Caco-2 (cell line): ENCODE measurements around the gene SIL1. TPM values are rescaled to one million over a fixed set of nuclear protein-coding genes. Genes with fewer than 3 reads are reported as not detected.

Experiments
- BruUV-seq: library from RNA; stranded (reverse); fragments of 400-500 nt; replicated peaks from 2 replicates; lab custom pipeline; 2021; lab: Mats Ljungman, UMichigan
- CTCF ChIA-PET: fragments of 300-600 bp; sonication (Branson Sonifier 250); formaldehyde crosslinking; loops from one replicate; lab custom pipeline; 2022; ENCODE audit warnings: antibody characterized with exemption; lab: Charles Lee
- POLR2A ChIA-PET: fragments of 300-600 bp; sonication (Branson Sonifier 250); formaldehyde crosslinking; loops from one replicate; lab custom pipeline; 2022; ENCODE audit warnings: antibody characterized with exemption; lab: Charles Lee
- DNase-seq, 2 experiments: peaks; one replicate each; pipeline versions ENCODE4 v3.0.0 to v3.0.0-alpha.2; 2020 to 2022
- H3K27me3 ChIP-seq: replicated peaks from 2 replicates; pipeline ENCODE4 v1.6.0; 2011; ENCODE audit warnings: low read length; ENCODE audit not compliant: control insufficient read depth, insufficient read depth
- H3K36me3 ChIP-seq: 2 replicates; pipeline ENCODE4 v1.5.1; 2011; ENCODE audit warnings: low read length; ENCODE audit not compliant: control insufficient read depth, insufficient read depth
- H3K4me1 ChIP-seq: fragments of 250-450 bp; sonication (Bioruptor Pico); 2 replicates; pipeline ENCODE4 v1.5.1; 2020; ENCODE audit warnings: mild to moderate bottlenecking
- H3K4me3 ChIP-seq: 2 replicates; pipeline ENCODE4 v1.5.1; 2011; ENCODE audit warnings: low read depth, mild to moderate bottlenecking, control low read depth, low read length
- H3K9me3 ChIP-seq: fragments of 250-450 bp; sonication (Bioruptor Pico); 2 replicates; pipeline ENCODE4 v1.5.1; 2020; ENCODE audit warnings: mild to moderate bottlenecking, moderate library complexity
- H3K27ac Mint-ChIP-seq: one replicate; pipeline ENCODE4 v1.8.0; 2022; ENCODE audit warnings: mixed read lengths; ENCODE audit not compliant: unreplicated experiment
- H3K27me3 Mint-ChIP-seq: one replicate; pipeline ENCODE4 v1.8.0; 2022; ENCODE audit warnings: mixed read lengths; ENCODE audit not compliant: insufficient read depth, unreplicated experiment
- H3K36me3 Mint-ChIP-seq: one replicate; pipeline ENCODE4 v1.8.0; 2022; ENCODE audit warnings: mild to moderate bottlenecking, mixed read lengths; ENCODE audit not compliant: insufficient read depth, unreplicated experiment
- H3K4me1 Mint-ChIP-seq: one replicate; pipeline ENCODE4 v1.8.0; 2022; ENCODE audit warnings: low read depth, mixed read lengths; ENCODE audit not compliant: unreplicated experiment
- H3K4me3 Mint-ChIP-seq: one replicate; pipeline ENCODE4 v1.8.0; 2022; ENCODE audit warnings: mild to moderate bottlenecking, moderate library complexity, mixed read lengths; ENCODE audit not compliant: unreplicated experiment
- H3K9me3 Mint-ChIP-seq: one replicate; pipeline ENCODE4 v1.8.0; 2022; ENCODE audit warnings: mixed read lengths; ENCODE audit not compliant: unreplicated experiment
- intact Hi-C: fragments of 100-400 bp; cut with micrococcal nuclease; formaldehyde crosslinking; loops from one replicate; pipeline ENCODE4 v1.10.0; 2022; ENCODE audit not compliant: unreplicated experiment
- total RNA-seq: library from RNA; stranded (reverse); gene quantifications from 2 replicates; pipeline ENCODE4 v1.2.3, GENCODE V29; 2022
- TF ChIP-seq, protein P1 (sequence below), 2 experiments: fragments of 200-600 bp in 1 of 2; IDR thresholded peaks; 1 replicate in 1 of 2; 2 replicates in 1 of 2; pipeline versions ENCODE4 v1.5.1 to v1.8.0; 2011 to 2022; ENCODE audit warnings: antibody characterized with exemption in 1 of 2, control low read depth in 1 of 2, inconsistent platforms in 1 of 2, low read depth in 1 of 2, low read length in 1 of 2, mild to moderate bottlenecking in 1 of 2, moderate library complexity in 1 of 2; ENCODE audit not compliant: insufficient read depth in 1 of 2, severe bottlenecking in 1 of 2, unreplicated experiment in 1 of 2

SIL1 gene
- total RNA-seq, 1 experiment from 2014 or later, result 29.7 TPM

DNA sequence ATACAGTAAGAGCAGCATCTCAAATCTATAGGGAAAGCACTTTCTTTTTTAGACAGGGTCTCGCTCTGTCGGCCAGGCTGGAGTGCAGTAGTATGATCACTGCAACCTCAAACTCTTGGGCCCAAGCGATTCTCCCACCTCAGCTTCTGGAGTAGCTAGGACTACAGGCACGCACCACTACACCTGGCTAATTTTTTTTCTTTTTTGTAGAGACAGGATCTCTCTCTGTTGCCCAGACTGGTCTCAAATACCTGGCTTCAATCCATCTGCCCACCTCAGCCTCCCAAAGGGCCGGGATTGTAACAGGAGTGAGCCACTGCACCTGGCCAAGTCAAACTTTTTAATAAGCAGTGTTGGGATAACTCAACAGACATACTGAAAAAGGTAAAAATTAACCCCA is 107.6 kb downstream of the SIL1 start:
- CTCF ChIA-PET, result no interaction called here
- no peak overlapping the region for H3K4me3 Mint-ChIP-seq
- no peaks in the 10 kb centered on the region for H3K4me1 ChIP-seq
- H3K9me3 ChIP-seq, result no peaks in the 10 kb centered on the region
- H3K27me3 Mint-ChIP-seq, result no peaks in the 10 kb centered on the region
- no peaks in the 10 kb centered on the region for H3K27me3 ChIP-seq
- no peaks in the 10 kb centered on the region for H3K36me3 Mint-ChIP-seq
- no peak overlapping the region for H3K4me3 ChIP-seq
- BruUV-seq, result no TSS peak
- TF ChIP-seq, protein P1, sequence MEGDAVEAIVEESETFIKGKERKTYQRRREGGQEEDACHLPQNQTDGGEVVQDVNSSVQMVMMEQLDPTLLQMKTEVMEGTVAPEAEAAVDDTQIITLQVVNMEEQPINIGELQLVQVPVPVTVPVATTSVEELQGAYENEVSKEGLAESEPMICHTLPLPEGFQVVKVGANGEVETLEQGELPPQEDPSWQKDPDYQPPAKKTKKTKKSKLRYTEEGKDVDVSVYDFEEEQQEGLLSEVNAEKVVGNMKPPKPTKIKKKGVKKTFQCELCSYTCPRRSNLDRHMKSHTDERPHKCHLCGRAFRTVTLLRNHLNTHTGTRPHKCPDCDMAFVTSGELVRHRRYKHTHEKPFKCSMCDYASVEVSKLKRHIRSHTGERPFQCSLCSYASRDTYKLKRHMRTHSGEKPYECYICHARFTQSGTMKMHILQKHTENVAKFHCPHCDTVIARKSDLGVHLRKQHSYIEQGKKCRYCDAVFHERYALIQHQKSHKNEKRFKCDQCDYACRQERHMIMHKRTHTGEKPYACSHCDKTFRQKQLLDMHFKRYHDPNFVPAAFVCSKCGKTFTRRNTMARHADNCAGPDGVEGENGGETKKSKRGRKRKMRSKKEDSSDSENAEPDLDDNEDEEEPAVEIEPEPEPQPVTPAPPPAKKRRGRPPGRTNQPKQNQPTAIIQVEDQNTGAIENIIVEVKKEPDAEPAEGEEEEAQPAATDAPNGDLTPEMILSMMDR (IDR thresholded peaks at IDR 0.05; ENCODE audit: insufficient read depth in 1 of 2, low read depth in 1 of 2, low read length in 1 of 2, severe bottlenecking in 1 of 2, unreplicated experiment in 1 of 2), result no peak
- no peak overlapping the region for H3K27ac Mint-ChIP-seq
- POLR2A ChIA-PET, result no interaction called here
- intact Hi-C loops, result no loop called here
- H3K36me3 ChIP-seq, result no peaks in the 10 kb centered on the region
- DNase-seq, result no peak
- H3K4me1 Mint-ChIP-seq, result no peaks in the 10 kb centered on the region
- peaks cover 3% of the 10 kb centered on the region for H3K9me3 Mint-ChIP-seq

DNA sequence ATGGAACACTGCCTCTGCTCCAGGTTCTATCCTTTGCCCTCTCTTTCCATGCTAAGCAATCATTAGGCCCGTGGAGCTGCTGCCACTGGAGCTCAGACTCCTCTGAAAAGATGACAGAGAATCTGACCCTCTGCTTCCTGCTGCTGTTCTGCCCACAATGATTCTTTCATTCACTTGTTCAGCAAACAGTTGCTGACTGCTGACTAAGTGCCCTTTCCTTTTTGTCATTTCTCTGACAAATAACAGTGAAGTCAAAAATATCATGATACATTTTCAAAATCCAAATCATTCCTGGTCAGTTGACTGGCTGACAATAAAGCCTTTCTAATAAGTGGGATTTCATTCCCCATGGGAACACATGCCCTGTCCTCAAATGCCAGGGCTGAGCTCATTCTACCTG is 110.1 kb downstream of the SIL1 start:
- no peaks in the 10 kb centered on the region for H3K36me3 Mint-ChIP-seq
- H3K4me3 ChIP-seq, result no peak overlapping the region
- POLR2A ChIA-PET, result no interaction called here
- no peak overlapping the region for H3K4me3 Mint-ChIP-seq
- H3K27ac Mint-ChIP-seq, result no peak overlapping the region
- no peaks in the 10 kb centered on the region for H3K4me1 Mint-ChIP-seq
- H3K27me3 Mint-ChIP-seq, result no peaks in the 10 kb centered on the region
- CTCF ChIA-PET, result interaction anchor here (0.6 to 2.1 kb wide), 3 partner anchors 163 to 487 kb away, joined by 3 to 7 read pairs (median 4); no protein-coding TSS in a partner anchor
- TF ChIP-seq, protein P1 (IDR thresholded peaks at IDR 0.05; ENCODE audit: insufficient read depth in 1 of 2, low read depth in 1 of 2, low read length in 1 of 2, severe bottlenecking in 1 of 2, unreplicated experiment in 1 of 2), result no peak
- peaks cover 14% of the 10 kb centered on the region for H3K9me3 Mint-ChIP-seq
- no peak for DNase-seq
- no peaks in the 10 kb centered on the region for H3K4me1 ChIP-seq
- BruUV-seq, result no TSS peak
- H3K9me3 ChIP-seq, result no peaks in the 10 kb centered on the region
- H3K36me3 ChIP-seq, result no peaks in the 10 kb centered on the region
- intact Hi-C loops, result no loop called here
- H3K27me3 ChIP-seq, result no peaks in the 10 kb centered on the region

- no peaks in the 10 kb centered on the region for H3K36me3 Mint-ChIP-seq
- ChIA-PET POLR2A (no interaction called here), CTCF (no interaction called here)
- H3K9me3 Mint-ChIP-seq, result peaks cover 14% of the 10 kb centered on the region
- no TSS peak for BruUV-seq
- H3K4me3 Mint-ChIP-seq, result no peak overlapping the region
- no peak overlapping the region for H3K27ac Mint-ChIP-seq
- DNase-seq, result no peak
- intact Hi-C loops, result no loop called here
- Histone ChIP-seq H3K27me3 (no peaks in the 10 kb centered on the region), H3K4me3 (no peak overlapping the region), H3K9me3 (no peaks in the 10 kb centered on the region), H3K36me3 (no peaks in the 10 kb centered on the region), H3K4me1 (no peaks in the 10 kb centered on the region)
- no peaks in the 10 kb centered on the region for H3K27me3 Mint-ChIP-seq
- TF ChIP-seq, protein P1 (IDR thresholded peaks at IDR 0.05; ENCODE audit: insufficient read depth in 1 of 2, low read depth in 1 of 2, low read length in 1 of 2, severe bottlenecking in 1 of 2, unreplicated experiment in 1 of 2), result no peak
- H3K4me1 Mint-ChIP-seq, result peaks cover under 1% of the 10 kb centered on the region
Measured at GRCh38 chr5:139082813-139083498, 115.2 kb downstream of the SIL1 start.
